Stomach (tissue), 9 donors: ENCODE data around the gene LRIG1. TPM values are rescaled to one million over a fixed set of nuclear protein-coding genes. Genes with fewer than 3 reads are reported as not detected.

Experiments used
- DNase-seq, 2 donors: peaks; one replicate each; pipeline versions ENCODE4 v3.0.0 to v3.0.0-alpha.2; 2013 to 2019
- H3K27ac ChIP-seq, 5 donors: fragments of 200-600 bp in 4 of 5; sonication (generic) in 4 of 5; one replicate each; pipeline ENCODE4 v1.5.1; 2013 to 2019; ENCODE audit warnings: mild to moderate bottlenecking in 1 of 5, moderate library complexity in 1 of 5
- H3K27me3 ChIP-seq, 3 donors: fragments of 200-600 bp; sonication (generic); one replicate each; pipeline ENCODE4 v1.5.1; 2017 to 2019; ENCODE audit warnings: mixed run types in 1 of 3
- H3K36me3 ChIP-seq, 4 donors: fragments of 200-600 bp; sonication (generic); 1 replicate in 3 of 4; 2 replicates in 1 of 4; pipeline ENCODE4 v1.5.1; 2016 to 2019
- H3K4me1 ChIP-seq, 4 donors: fragments of 200-600 bp; sonication (generic); one replicate each; pipeline ENCODE4 v1.5.1; 2016 to 2019
- H3K4me3 ChIP-seq, 4 donors: fragments of 200-600 bp; sonication (generic) in 3 of 4; one replicate each; pipeline ENCODE4 v1.5.1; 2016 to 2019; ENCODE audit warnings: mild to moderate bottlenecking in 1 of 4
- H3K9me3 ChIP-seq, 4 donors: fragments of 200-600 bp; sonication (generic); one replicate each; pipeline ENCODE4 v1.5.1; 2016 to 2019
- CTCF ChIP-seq, 7 experiments: fragments of 450-650 bp in 4 of 7; fragments of 200-600 bp in 3 of 7; sonication (generic) in 3 of 7; IDR thresholded peaks; one replicate each; pipeline ENCODE4 v1.5.1; 2016 to 2019; ENCODE audit warnings: antibody characterized with exemption in 7 of 7, control low read depth in 2 of 7, mild to moderate bottlenecking in 1 of 7
- EP300 ChIP-seq: sonication (generic); formaldehyde crosslinking; IDR thresholded peaks from one replicate; pipeline ENCODE4 v1.6.1; 2017; ENCODE audit warnings: antibody characterized with exemption
- POLR2A ChIP-seq, 4 donors: fragments of 450-650 bp; IDR thresholded peaks; one replicate each; pipeline ENCODE4 v1.6.1; 2016; ENCODE audit warnings: antibody characterized with exemption in 4 of 4, control low read depth in 2 of 4, mild to moderate bottlenecking in 1 of 4, moderate library complexity in 1 of 4
- POLR2AphosphoS5 ChIP-seq, 3 donors: sonication (generic); formaldehyde crosslinking; IDR thresholded peaks; one replicate each; pipeline ENCODE4 v1.6.1; 2016; ENCODE audit warnings: antibody characterized with exemption in 3 of 3
- WGBS, 5 donors: extraction: QIAGEN DNeasy Blood & Tissue Kit in 3 of 5; methylation state at CpG; one replicate each; pipeline versions ENCODE4 v1.1.5 to v1.1.7; 2013 to 2018; 5-methylcytosine and 5-hydroxymethylcytosine counted together
- intact Hi-C: fragments of 100-400 bp; cut with DNase I; formaldehyde crosslinking; loops from one replicate; pipeline ENCODE4 v1.15.1; 2023; ENCODE audit warnings: low total_unique reads
- polyA plus RNA-seq, 3 donors: library from polyadenylated mRNA; stranded (reverse); fragments of 200-250 nt; gene quantifications; one replicate each; pipeline ENCODE4 v1.2.3, GENCODE V29; 2013
- total RNA-seq, 5 donors: library from RNA; depleted of rRNA; stranded (reverse); fragments of >200 nt; gene quantifications; one replicate each; pipeline versions ENCODE4 v1.1.0 to v1.2.3, GENCODE V29; 2014 to 2016
- donor health status: healthy with polysubstance abuse.
- donor health status: Bipolar disorder and iron deficiency.
- donor health status: healthy.

LRIG1 gene
- total and polyA plus RNA-seq, 8 donors = 20.2 to 278 (median 87.0) TPM

- Histone ChIP-seq H3K36me3 (no peaks in the 10 kb centered on the region), H3K27me3 (no peaks in the 10 kb centered on the region), H3K4me1 (peaks cover 57 to 99% (median 86%) of the 10 kb centered on the region in 4 donors), H3K4me3 (peak overlapping the region in 1 of 4 donors; percentile 5), H3K9me3 (no peaks in the 10 kb centered on the region), H3K27ac (peak overlapping the region in 4 of 5 donors; percentile 72 to 96 (median 86))
- TF ChIP-seq POLR2AphosphoS5 (IDR thresholded peaks at IDR 0.05) (no peak), CTCF (IDR thresholded peaks at IDR 0.05) (no peak), POLR2A (IDR thresholded peaks at IDR 0.05) (no peak), EP300 (no peak)
- intact Hi-C loops = no loop called here
- 22 to 44% (median 26%) methylated on average over 3 of the region's 3 CpGs for whole genome bisulfite sequencing, 5 donors
- no peak for DNase-seq
Measured at GRCh38 chr3:66492071-66492470, 8.8 kb downstream of the LRIG1 start.

- intact Hi-C loops = no loop called here
- Histone ChIP-seq H3K9me3 (no peaks in the 10 kb centered on the region), H3K36me3 (no peaks in the 10 kb centered on the region), H3K4me3 (no peak overlapping the region), H3K4me1 (peaks cover 56 to 99% (median 83%) of the 10 kb centered on the region in 4 donors), H3K27me3 (no peaks in the 10 kb centered on the region), H3K27ac (peak overlapping the region in 4 of 5 donors; percentile 8 to 96 (median 86))
- TF ChIP-seq CTCF (IDR thresholded peaks at IDR 0.05) = no peak
- no peak for TF ChIP-seq EP300
- 15 to 31% (median 19%) methylated on average over 1 of the region's 1 CpG for WGBS, 5 donors
- peak in 1 of 2 donors; percentile 42 for DNase-seq
Measured at GRCh38 chr3:66490984-66491383, 9.8 kb downstream of the LRIG1 start.

- Histone ChIP-seq H3K9me3 (no peaks in the 10 kb centered on the region), H3K36me3 (no peaks in the 10 kb centered on the region), H3K27ac (peak overlapping the region in 4 of 5 donors; percentile 8 to 96 (median 86)), H3K27me3 (no peaks in the 10 kb centered on the region), H3K4me3 (no peak overlapping the region), H3K4me1 (peaks cover 56 to 99% (median 81%) of the 10 kb centered on the region in 4 donors)
- TF ChIP-seq EP300 = peak; percentile 58
- no peak for TF ChIP-seq POLR2A (IDR thresholded peaks at IDR 0.05)
- TF ChIP-seq POLR2AphosphoS5 (IDR thresholded peaks at IDR 0.05) = peak; percentile 51 to 89 (median 87)
- TF ChIP-seq CTCF (IDR thresholded peaks at IDR 0.05) = no peak
- intact Hi-C loops = no loop called here
- DNase-seq = peak; percentile 35 to 58
- 19 to 27% (median 22%) methylated on average over 4 of the region's 4 CpGs for WGBS, 5 donors
Measured at GRCh38 chr3:66490214-66490613, 10.6 kb downstream of the LRIG1 start.

GRCh38 chr3:66489581-66489980 lies 11.2 kb downstream of the LRIG1 start:
- WGBS, 5 donors = 43 to 61% (median 45%) methylated on average over 4 of the region's 4 CpGs
- H3K36me3 ChIP-seq = no peaks in the 10 kb centered on the region
- no peak for TF ChIP-seq POLR2AphosphoS5 (IDR thresholded peaks at IDR 0.05)
- TF ChIP-seq CTCF (IDR thresholded peaks at IDR 0.05) = no peak
- no peak for TF ChIP-seq EP300
- no peak for TF ChIP-seq POLR2A (IDR thresholded peaks at IDR 0.05)
- H3K4me1 ChIP-seq = peaks cover 59 to 99% (median 81%) of the 10 kb centered on the region in 4 donors
- DNase-seq = no peak
- H3K4me3 ChIP-seq = no peak overlapping the region
- peak overlapping the region in 4 of 5 donors; percentile 8 to 96 (median 86) for H3K27ac ChIP-seq
- intact Hi-C loops = no loop called here
- no peaks in the 10 kb centered on the region for H3K9me3 ChIP-seq
- H3K27me3 ChIP-seq = no peaks in the 10 kb centered on the region
